Keratinocyte (primary cell): ENCODE measurements around the gene TECPR1. TPM values are rescaled to one million over a fixed set of nuclear protein-coding genes. Genes with fewer than 3 reads are reported as not detected.

ENCODE experiments used
- DNase-seq: peaks from one replicate; pipeline ENCODE4 v3.0.0-alpha.2; 2011; ENCODE audit warnings: low read depth, missing footprints, low spot score
- FAIRE-seq: peaks from 2 replicates; lab custom pipeline; 2011; peaks lifted over from hg19 to GRCh38; lab: Jason Lieb, UNC
- H2AFZ ChIP-seq: 2 replicates; pipeline ENCODE4 v1.6.0; 2012; ENCODE audit warnings: low read length, control low read depth, inconsistent platforms; ENCODE audit not compliant: control insufficient read depth
- H3K27ac ChIP-seq: 2 replicates; pipeline ENCODE4 v1.5.1; 2011; ENCODE audit warnings: low read length; ENCODE audit not compliant: control insufficient read depth, insufficient read depth
- H3K27me3 ChIP-seq: 3 replicates; pipeline ENCODE4 v1.6.0; 2011; ENCODE audit warnings: low read length; ENCODE audit not compliant: control insufficient read depth, insufficient read depth; ENCODE audit errors: extremely low read depth
- H3K36me3 ChIP-seq, 2 experiments: 2 replicates in 1 of 2; 3 replicates in 1 of 2; pipeline ENCODE4 v1.5.1; 2011; ENCODE audit warnings: low read length in 2 of 2, mild to moderate bottlenecking in 1 of 2; ENCODE audit not compliant: control insufficient read depth in 2 of 2, insufficient read depth in 2 of 2; ENCODE audit errors: extremely low read depth in 1 of 2
- H3K4me1 ChIP-seq: 3 replicates; pipeline ENCODE4 v1.5.1; 2011; ENCODE audit warnings: low read length; ENCODE audit not compliant: control insufficient read depth, insufficient read depth; ENCODE audit errors: extremely low read depth
- H3K4me2 ChIP-seq: 3 replicates; pipeline ENCODE4 v1.6.0; 2011; ENCODE audit warnings: low read depth, low read length; ENCODE audit not compliant: control insufficient read depth, insufficient read depth; ENCODE audit errors: extremely low read depth
- H3K4me3 ChIP-seq, 3 experiments: fragments of 200-600 bp in 1 of 3; sonication (generic) in 1 of 3; 2 replicates in 2 of 3; 3 replicates in 1 of 3; pipeline ENCODE4 v1.5.1; 2011 to 2016; ENCODE audit warnings: low read length in 3 of 3, mild to moderate bottlenecking in 3 of 3, control low read depth in 2 of 3, inconsistent platforms in 1 of 3, low read depth in 1 of 3, mixed read lengths in 1 of 3, mixed run types in 1 of 3, moderate library complexity in 1 of 3; ENCODE audit not compliant: control insufficient read depth in 2 of 3, insufficient read depth in 2 of 3; ENCODE audit errors: extremely low read depth in 1 of 3
- H3K79me2 ChIP-seq: 2 replicates; pipeline ENCODE4 v1.6.0; 2012; ENCODE audit warnings: low read length; ENCODE audit not compliant: control insufficient read depth, insufficient read depth
- H3K9ac ChIP-seq: 3 replicates; pipeline ENCODE4 v1.6.0; 2011; ENCODE audit warnings: low read length; ENCODE audit not compliant: control insufficient read depth, insufficient read depth; ENCODE audit errors: extremely low read depth
- H3K9me1 ChIP-seq: 3 replicates; pipeline ENCODE4 v1.6.0; 2011; ENCODE audit warnings: low read length; ENCODE audit not compliant: control insufficient read depth, insufficient read depth; ENCODE audit errors: extremely low read depth
- H3K9me3 ChIP-seq: 2 replicates; pipeline ENCODE4 v1.5.1; 2012; ENCODE audit warnings: low read depth, low read length; ENCODE audit not compliant: control insufficient read depth
- H4K20me1 ChIP-seq: 3 replicates; pipeline ENCODE4 v1.6.0; 2011; ENCODE audit warnings: low read length; ENCODE audit not compliant: control insufficient read depth, insufficient read depth; ENCODE audit errors: extremely low read depth
- EZH2 ChIP-seq: IDR thresholded peaks from one replicate; pipeline ENCODE4 v1.6.1; 2012; ENCODE audit warnings: inconsistent platforms, mild to moderate bottlenecking, low read length, moderate library complexity
- dilution Hi-C: fragments of 300-500 bp; cut with MboI; formaldehyde crosslinking; loops from one replicate; pipeline ENCODE4 v1.7.0; 2020; ENCODE audit warnings: low sequenced_read_pairs; ENCODE audit not compliant: extremely low pct_ligation_motif_present
- polyA plus RNA-seq, 5 experiments: library from polyadenylated mRNA; depleted of rRNA in 3 of 5; stranded (reverse) in 3 of 5; stranded (forward) in 1 of 5; unstranded in 1 of 5; fragments of >200 nt; gene quantifications; 1 replicate in 1 of 5; 2 replicates in 3 of 5; 3 replicates in 1 of 5; pipeline versions ENCODE4 v1.2.1 to v1.2.3, GENCODE V29; 2011 to 2012; ENCODE audit warnings: missing spikeins in 2 of 5, low read depth in 1 of 5, low replicate concordance in 1 of 5
- TF ChIP-seq, protein P1 (sequence below), 3 experiments: IDR thresholded peaks in 1 of 3; conservative IDR thresholded peaks in 1 of 3; optimal IDR thresholded peaks in 1 of 3; 2 replicates in 2 of 3; 3 replicates in 1 of 3; pipeline versions ENCODE3 to v1.5.1; 2011; ENCODE audit warnings: low read length in 3 of 3, mild to moderate bottlenecking in 3 of 3, moderate library complexity in 2 of 3, control low read depth in 1 of 3, inconsistent platforms in 1 of 3; ENCODE audit not compliant: insufficient read depth in 2 of 3; ENCODE audit errors: extremely low read depth in 1 of 3

The TECPR1 gene
- polyA plus RNA-seq, 1 donor (not counting 4 experiments of a cell fraction or from before 2014, with no cell fraction given) = 2.4 TPM

- no peak overlapping the region for H3K27ac ChIP-seq
- H3K36me3 ChIP-seq = peaks cover 4 to 8% of the 10 kb centered on the region in 2 experiments
- no peaks in the 10 kb centered on the region for H3K9me3 ChIP-seq
- peaks cover 18% of the 10 kb centered on the region for H3K79me2 ChIP-seq
- no peak overlapping the region for H3K4me3 ChIP-seq
- dilution Hi-C loops = no loop called here
- peaks cover 10% of the 10 kb centered on the region for H3K4me1 ChIP-seq
- H3K9me1 ChIP-seq = no peaks in the 10 kb centered on the region
- H3K27me3 ChIP-seq = no peaks in the 10 kb centered on the region
- no peak overlapping the region for H3K4me2 ChIP-seq
- TF ChIP-seq EZH2 = no peak
- no peak for FAIRE-seq
- H4K20me1 ChIP-seq = no peaks in the 10 kb centered on the region
- no peak overlapping the region for H3K9ac ChIP-seq
- no peak for DNase-seq
- no peak overlapping the region for H2AFZ ChIP-seq
These were observed 26.9 kb upstream of the TECPR1 start for GRCh38 chr7:98278936-98279335.

GRCh38 chr7:98278408-98278807 lies 26.4 kb upstream of the TECPR1 start:
- Histone ChIP-seq H4K20me1 (no peaks in the 10 kb centered on the region), H3K79me2 (peaks cover 13% of the 10 kb centered on the region), H3K9me3 (no peaks in the 10 kb centered on the region), H3K27me3 (no peaks in the 10 kb centered on the region), H2AFZ (no peak overlapping the region), H3K4me3 (no peak overlapping the region), H3K4me2 (no peak overlapping the region), H3K27ac (no peak overlapping the region), H3K36me3 (peaks cover 3 to 8% of the 10 kb centered on the region in 2 experiments), H3K4me1 (peaks cover 5% of the 10 kb centered on the region), H3K9ac (no peak overlapping the region), H3K9me1 (no peaks in the 10 kb centered on the region)
- FAIRE-seq (no peak), DNase-seq (no peak)
- no peak for TF ChIP-seq EZH2
- TF ChIP-seq, protein P1, sequence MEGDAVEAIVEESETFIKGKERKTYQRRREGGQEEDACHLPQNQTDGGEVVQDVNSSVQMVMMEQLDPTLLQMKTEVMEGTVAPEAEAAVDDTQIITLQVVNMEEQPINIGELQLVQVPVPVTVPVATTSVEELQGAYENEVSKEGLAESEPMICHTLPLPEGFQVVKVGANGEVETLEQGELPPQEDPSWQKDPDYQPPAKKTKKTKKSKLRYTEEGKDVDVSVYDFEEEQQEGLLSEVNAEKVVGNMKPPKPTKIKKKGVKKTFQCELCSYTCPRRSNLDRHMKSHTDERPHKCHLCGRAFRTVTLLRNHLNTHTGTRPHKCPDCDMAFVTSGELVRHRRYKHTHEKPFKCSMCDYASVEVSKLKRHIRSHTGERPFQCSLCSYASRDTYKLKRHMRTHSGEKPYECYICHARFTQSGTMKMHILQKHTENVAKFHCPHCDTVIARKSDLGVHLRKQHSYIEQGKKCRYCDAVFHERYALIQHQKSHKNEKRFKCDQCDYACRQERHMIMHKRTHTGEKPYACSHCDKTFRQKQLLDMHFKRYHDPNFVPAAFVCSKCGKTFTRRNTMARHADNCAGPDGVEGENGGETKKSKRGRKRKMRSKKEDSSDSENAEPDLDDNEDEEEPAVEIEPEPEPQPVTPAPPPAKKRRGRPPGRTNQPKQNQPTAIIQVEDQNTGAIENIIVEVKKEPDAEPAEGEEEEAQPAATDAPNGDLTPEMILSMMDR (optimal IDR thresholded peaks at IDR 0.05 in 1 of 3, IDR thresholded peaks at IDR 0.05 in 1 of 3, conservative IDR thresholded peaks at IDR 0.05 in 1 of 3; ENCODE audit: extremely low read depth in 1 of 3, insufficient read depth in 2 of 3, low read length in 3 of 3) = no peak
- dilution Hi-C loops = no loop called here

DNA sequence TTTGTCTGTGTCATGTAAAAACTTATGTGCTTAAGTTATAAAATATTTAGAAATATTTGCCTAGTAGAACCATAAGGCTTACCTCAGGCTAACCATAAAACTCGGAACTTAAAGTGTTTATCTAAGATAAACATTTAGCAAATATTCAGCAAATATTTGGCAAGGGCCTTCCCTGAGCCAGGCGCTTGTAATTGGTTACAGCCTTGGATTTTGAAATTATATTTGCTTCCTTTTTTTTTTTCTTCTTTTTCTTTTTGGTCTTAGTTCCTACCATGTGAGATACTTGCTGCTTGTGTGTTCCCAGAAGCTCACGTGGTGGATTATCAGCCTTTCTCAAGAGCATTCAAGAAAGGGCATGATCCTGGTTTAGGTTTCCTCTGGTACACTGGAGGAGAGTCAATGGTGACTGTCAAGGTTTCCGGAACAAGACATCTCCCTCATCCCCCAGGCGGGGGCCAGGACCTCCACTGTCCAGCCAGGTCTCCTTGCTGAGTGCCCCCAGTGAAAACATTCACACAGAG lies 24.3 kb upstream of the TECPR1 start:
- dilution Hi-C loops = no loop called here
- Histone ChIP-seq H3K4me3 (no peak overlapping the region), H3K9me3 (no peaks in the 10 kb centered on the region), H4K20me1 (no peaks in the 10 kb centered on the region), H3K4me1 (peaks cover 5% of the 10 kb centered on the region), H3K36me3 (no peaks in the 10 kb centered on the region), H3K79me2 (no peaks in the 10 kb centered on the region), H3K9me1 (no peaks in the 10 kb centered on the region), H3K9ac (no peak overlapping the region), H3K27ac (no peak overlapping the region), H3K27me3 (no peaks in the 10 kb centered on the region), H3K4me2 (no peak overlapping the region), H2AFZ (no peak overlapping the region)
- no peak for TF ChIP-seq EZH2
- TF ChIP-seq, protein P1 (optimal IDR thresholded peaks at IDR 0.05 in 1 of 3, IDR thresholded peaks at IDR 0.05 in 1 of 3, conservative IDR thresholded peaks at IDR 0.05 in 1 of 3; ENCODE audit: extremely low read depth in 1 of 3, insufficient read depth in 2 of 3, low read length in 3 of 3) = no peak
- DNase-seq (no peak), FAIRE-seq (no peak)
